GM21360 (cell line): Measurements from ENCODE around the gene ALPL.
A peak's percentile ranks its signal among the peaks of the same experiment; 100 is the strongest.

Source experiments
- ATAC-seq: cut with Tn5 transposase; IDR thresholded peaks from one replicate; pipeline ENCODE4 v1.9.1; 2021; ENCODE audit warnings: mild to moderate bottlenecking, moderate library complexity; ENCODE audit not compliant: unreplicated experiment

The ALPL gene

DNA sequence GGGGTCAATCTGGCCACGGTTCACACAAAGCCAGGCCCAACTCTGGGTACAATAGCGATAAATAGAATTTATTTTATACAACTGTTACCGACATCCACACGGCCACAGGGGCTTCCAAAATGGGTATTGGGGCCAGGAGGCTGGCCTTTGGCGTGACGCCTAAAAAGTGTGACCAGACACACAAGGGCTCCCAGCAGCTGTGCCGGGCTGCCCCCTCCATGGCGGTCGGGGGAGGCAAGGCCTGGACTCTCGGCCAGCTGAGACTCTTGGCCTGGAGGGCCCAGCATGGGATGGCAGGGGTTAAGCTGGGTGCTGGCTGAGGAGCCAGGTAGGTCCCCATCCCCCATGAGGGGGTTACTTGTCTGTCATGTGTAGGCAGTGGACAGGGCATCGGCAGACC lies 87.0 kb downstream of the ALPL start:
- ATAC-seq, result no peak

DNA sequence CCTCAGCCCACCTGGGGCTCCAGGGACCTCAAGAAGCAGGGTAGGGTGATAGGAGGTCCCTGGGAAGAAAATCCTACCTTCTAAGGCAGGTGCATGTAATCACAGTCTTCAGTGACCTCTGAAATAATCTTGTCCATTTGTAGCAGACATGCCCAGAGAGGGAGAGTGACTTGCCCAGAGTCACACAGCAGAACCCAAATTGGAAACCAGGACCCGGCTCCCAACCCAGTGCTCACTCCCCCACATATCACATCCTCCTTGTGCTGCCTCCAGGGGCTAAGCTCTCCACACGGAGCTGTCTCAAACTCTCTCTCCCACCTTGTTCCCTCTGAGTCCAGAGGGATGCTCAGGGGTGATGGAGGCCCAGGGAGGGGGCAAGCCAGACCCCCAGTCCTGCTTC lies 87.4 kb downstream of the ALPL start:
- ATAC-seq, result no peak

DNA sequence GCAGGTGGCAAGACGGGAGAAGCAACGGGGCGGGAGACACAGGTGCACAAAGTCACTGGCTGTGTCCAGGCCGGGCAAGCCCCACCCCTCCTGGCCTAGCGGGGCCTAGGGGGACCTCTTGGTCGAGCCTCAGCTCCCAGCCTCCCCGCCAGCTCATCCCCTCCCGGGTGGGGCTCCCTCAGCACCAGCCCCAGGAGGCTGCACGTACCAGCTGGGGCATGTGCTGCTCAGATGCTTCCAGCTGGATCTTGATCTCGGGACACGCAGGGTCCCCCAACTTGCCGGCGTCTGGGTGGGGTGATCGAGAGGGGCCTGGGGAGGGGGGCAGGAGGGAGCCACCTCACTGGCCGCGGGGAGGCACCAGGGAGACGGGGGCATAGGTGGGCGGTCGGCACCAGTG lies 88.5 kb downstream of the ALPL start:
- no peak for ATAC-seq

DNA sequence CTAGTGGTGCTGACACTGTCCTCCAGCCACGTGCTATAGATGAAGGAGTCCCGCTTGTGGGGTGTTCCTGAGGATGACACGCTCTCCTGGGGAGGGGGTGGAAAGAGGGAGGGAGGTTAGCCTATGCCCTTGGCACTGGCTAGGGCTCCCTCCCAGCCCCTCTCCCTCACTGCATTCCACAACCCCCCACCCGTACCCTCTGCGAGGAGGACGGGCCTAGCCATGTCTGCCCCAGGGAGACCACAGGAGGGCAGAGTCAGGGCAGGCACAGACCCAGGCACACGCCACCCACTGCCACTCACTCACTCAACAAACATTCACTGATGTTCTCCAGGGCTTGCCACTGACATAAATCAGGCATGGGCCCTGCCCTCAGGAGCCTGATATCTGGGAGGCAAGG lies 89.2 kb downstream of the ALPL start:
- no peak for ATAC-seq

DNA sequence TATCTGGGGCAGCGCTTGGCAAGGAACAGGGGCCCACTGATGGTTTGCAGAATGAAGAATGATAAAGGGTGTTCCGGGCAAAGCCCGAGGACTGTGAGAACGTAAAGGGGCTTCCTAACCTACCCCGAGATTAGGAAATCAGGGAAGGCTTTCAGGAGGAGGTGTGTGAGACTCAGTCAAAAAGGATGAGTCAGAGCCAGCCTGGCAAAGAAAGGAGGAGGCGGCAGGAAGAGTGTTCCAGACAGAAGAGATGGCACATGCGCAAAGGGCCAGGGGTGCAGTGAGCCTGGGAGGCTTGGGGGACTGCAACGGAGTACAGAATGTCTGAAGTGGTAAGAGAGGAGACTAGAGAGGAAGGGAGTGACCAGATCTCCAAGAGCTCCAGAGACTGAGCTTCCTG lies 89.7 kb downstream of the ALPL start:
- no peak for ATAC-seq

DNA sequence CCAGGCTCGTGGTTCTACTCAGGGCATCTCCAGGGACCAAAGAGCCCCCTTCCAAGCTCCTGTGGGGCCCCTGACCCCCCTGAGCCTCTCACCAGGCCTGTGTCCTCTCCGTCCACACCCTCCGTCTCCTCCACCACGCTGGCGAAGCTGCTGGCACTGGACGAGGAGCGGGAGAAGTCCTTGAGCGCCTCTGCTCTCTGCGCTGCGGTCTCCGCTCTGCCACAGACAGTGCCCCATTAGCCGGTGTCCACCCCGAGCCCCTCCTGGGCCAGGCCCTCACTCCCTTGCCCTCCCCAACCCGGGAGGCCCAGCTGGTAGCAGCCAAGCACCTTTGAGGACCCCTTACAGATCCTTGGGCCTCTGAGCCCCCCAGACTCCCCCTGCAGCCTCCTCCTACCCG lies 90.2 kb downstream of the ALPL start:
- no peak for ATAC-seq

DNA sequence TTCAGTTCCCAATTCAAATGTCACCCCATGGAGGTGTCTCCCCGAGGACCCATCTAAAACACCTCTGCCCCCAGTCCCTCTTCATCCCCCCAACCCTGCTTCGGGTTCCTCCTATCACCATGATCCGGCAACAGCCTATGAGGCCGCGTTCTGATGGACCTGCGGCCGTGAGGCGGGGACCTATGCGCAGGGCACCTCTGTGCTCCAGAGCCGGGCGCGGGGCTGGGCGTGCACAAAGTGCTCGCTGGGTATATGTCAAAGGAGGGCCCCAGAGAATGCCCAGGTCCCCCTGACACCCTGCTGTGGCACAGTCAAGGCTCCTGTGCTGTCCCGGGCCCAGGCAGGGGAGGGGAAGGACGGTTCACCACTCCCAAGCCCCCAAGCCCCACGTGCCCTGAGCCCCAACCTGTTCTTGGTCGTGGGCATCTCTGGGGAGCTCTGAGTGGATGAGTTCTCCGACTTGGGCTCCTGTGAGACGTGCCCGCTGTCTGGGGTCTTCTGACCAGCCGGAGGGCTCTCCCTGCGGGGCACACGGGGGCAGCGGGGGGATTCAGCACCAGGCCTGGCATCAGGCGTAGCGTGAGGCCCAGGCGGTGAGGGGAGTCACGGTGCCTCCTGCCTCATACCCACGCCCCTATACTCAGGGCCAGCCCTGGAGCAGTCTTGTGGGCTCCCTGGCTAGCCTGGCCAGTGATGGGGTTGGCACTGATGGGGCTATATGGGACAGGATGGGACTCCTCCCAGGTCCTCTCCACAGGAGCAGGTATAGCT lies 92.2 kb downstream of the ALPL start:
- no peak for ATAC-seq

DNA sequence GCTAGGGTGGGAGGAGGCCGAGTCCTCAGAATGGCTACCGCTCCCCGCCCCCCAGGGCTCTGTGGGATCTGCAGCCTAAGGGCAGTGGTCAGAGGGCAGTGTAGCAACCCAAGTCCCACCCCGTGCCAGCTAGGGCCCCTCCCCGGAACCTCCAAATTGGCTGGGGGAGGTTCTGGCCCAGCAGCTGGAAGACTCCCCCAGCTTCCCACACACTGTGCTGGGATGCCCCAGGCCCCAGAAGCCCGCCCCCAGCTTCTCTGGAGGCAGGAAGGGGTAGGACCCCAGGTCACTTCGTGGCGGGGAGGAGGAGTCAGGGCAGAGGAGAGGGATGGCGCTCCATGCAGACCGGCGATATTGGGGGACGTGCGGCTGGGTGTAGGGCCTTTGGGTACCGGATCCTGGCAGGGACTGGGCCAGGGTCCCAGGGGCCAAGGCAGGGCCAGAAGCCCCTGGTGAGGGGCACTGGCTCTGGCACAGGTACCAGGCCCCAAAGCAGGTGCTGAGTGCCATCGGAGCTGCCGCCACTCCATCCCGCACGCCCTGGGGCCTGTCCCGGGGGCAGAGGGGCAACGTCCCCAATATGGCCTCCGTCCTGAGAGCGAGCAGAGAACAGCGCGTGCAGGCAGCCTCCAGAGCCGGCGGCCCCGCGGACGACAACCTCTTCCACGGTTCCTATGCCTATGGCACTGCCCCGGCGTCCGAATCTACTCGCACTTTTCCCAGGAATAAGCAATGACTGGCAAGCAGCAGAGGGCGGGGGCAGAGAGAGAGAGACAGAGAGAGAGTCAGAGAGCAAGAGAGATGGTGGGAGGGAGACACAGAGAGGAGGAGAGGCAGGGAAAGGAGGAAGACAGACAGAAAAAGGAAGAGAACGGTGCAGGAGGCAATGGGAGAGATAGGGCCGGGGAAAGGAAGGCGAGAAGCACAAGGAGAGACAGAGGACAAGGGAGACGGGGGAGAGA lies 94.2 kb downstream of the ALPL start:
- ATAC-seq, result no peak

DNA sequence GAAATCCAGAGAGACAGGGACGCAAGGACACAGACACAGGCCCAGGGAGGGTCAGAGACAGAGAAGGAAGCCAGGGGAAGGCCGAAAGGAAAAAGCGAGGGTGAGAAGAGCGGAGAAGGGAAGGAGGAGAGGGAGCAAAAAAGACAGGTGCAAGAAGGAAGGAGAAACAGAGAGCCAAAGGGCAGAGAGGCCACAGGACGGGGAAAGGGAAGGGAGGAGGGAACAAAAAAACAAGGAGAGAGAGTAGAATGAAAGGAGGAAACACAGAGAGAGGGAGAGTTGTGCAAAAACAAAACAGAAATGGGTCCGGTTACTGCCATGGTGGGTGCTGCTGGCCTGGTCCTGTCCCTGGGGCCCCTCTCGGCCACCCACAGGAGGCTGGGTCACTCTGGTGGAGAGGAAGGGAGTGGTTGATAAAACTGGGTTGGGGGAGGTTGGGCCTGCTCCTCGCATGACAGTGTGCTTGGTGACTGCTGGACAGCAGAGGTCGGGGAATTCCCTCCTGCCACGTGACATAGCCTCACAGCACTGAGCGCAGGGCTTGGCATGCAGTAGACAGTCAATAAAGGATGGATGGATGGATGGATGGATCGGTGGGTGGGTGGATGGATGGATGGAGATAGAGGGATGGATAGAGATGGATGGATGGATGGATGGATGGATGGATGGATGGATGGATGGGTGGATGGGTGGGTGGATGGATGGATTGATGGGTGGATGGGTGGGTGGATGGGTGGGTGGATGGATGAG lies 95.2 kb downstream of the ALPL start:
- no peak for ATAC-seq

DNA sequence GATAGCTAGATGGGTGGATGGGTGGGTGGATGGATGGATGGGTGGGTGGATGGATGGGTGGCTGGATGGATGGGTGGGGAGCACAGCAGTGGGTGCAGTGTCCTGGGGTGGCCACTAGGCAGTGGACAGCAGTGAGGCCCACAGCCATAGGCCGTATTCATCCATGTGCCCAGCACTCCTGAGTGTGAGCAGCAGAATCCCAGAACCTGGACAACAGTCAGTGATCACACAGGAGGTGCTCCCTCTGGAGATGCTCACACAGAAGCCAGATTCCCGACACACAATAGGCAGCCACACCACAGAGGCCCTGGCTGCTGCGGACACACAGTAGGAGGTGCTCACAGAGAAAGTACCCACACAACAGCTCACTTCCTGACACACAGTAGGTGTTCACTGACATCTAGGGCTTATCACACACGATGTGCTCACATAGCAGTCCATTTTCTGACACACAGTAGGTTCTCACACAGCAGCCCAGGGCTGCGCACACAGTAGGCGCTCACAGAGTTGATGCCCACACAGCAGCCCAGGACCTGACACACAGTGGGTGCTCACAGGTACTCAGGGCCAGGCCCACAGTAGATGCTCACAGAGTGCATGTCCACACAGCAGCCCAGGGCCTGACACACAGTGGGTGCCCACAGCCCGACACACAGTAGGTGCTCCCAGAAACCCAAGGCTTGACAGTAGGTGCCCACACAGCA lies 95.9 kb downstream of the ALPL start:
- no peak for ATAC-seq

DNA sequence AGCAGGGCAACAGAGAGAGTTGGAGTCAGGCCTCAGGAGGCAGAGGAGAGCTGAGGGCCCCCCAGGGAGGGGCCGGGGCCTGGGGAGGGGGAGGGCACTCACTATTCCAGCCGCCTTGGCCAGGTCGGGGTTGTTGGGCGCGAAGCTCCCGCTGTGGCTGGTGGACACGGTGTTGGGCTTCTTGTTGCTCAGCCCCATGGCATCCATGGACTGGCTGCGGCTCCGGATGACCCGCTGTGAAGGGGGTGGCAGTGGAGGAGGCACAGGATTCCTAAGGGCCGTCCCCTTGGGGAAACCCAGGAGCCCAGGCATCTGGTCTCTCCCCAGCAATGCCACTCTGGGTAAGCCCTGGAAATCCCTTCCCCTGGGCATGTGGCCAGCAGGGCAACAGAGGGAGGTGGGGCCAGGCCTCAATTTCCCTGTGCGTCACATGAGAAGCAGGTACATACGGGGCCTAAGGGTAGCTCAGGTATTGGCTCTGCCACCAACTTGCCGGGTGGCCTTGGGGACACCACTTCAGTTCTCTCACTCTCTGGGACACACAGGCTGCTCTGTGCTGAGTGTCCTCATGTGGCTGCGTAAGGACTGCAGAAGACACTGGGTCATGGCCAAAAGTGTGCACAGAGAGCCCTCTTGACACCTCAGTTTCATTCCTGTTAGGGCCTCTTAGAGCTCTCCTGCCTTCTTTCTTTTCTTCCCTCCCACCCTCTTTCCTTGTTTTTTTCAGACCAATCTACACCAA lies 96.9 kb downstream of the ALPL start:
- no peak for ATAC-seq

DNA sequence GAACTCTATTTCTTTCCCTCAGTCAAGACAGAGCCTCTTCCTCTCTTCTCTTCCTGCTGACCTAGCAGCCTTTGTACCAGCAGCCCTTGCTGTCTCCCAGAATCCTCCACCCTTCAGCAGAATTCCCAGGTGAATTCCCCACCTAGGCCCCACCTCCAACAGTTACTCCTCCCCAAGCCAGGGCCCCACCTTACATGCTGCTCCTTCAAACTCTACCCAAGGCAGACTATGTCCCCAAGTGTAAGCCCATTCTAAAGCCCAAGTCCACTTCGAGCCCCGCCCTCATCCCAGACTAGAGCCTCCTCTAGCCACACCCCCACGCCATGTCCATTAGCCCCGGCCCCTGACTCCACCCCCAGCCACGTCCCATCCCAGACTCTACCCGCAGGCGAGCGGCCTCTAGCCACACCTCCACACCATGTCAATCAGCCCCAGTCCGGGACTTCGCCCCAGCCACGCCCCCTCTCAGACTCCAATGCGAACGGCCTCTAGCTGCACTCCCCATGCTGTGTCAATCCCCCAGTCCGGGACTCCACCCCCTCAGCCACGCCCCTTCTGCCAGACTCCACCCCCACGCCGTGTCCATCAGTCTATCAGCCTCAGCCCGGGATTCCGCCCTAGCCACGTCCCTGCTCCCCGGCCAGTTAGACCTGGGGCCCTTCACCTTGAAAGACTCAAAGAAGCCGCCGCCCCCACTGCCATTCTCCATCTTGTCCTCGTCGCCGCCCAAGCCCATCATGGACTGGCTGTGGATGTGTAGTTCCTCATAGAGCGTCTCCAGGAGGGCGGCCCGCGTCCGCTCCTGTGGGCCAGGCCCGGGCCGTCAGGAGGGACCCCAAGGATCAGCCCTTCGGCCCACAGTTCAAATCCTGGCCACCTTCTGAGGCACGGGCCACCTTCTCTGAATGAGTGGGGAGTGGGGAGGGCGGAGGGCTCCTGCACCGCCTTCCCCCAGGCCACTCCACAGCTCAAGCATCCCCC lies 98.6 kb downstream of the ALPL start:
- ATAC-seq, result peak; percentile 74

DNA sequence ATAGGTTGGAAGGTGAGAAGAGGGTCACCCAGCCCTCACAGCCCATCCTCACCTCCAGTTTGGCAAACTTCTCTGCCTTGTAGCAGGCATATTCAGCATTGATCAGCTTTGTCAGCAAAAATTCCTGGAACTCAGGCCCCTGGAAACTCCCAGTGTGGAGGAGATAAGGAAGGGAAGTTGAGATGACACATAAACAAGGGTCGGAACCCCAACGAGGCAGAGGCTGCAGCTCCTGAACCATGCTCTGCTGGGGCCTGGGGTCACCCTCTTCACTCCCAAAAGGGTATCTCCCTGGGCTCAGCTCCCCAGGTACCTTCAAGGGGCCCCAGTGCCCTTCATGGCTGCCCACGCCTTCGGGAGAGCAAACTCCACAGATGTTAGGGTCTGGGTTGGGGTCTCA lies 99.6 kb downstream of the ALPL start:
- ATAC-seq, result no peak

DNA sequence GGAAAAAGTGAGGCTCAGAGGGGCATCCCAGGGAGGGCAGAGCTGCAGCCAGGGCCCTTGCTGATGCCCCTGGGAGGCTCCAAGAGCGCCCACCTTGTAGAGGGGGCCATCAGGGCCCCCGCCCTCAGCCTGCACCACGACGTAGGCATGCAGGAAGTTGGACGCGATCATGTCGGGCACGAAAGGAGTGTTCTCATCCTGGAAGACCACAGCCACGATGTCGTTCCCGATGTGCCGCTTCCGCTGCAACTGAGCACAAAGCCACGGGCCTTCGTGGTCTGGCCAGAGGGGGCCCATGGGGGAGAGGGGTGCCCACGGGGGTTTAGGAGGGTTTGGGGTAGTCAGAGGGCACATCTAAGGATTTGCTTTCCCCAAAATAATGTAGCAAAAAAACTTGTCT lies 100.8 kb downstream of the ALPL start:
- no peak for ATAC-seq

DNA sequence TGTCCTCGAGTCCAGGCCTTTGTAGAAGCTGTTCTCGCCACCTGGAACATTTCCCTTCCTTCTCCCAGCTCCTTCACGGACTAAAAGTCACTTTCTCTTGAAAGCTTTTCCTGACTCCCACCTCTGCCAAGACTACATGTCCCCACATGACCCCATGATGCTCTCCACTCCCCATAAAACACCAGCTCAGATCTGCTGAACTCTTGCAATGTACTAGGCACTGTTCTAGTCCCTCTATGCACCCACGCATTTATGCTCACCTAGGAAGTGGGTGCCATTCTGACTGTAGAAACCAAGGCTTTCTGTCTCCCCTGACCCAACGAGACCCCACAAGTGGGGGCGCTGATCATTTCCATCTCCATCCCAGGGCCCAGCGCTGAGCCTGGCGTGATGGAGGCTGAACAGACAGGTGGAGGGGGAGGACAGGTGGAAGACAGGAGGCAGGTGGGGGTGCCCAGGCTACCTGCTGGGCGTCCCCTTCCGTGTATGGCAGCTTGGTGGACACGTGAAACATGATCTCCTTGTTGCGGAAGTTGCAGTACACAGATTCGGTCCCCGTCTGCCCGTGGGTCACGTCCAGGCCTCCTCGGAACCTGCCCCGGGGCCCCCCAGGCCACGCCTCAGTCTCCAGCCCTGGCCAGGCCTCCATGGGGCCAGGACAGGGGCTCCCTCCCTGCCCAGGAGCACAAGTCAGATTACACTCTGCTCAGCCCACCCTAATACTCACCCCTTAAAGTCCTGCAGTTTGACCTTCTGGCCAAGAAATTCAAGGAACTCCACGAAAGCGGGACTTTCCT lies 102.0 kb downstream of the ALPL start:
- ATAC-seq, result no peak

DNA sequence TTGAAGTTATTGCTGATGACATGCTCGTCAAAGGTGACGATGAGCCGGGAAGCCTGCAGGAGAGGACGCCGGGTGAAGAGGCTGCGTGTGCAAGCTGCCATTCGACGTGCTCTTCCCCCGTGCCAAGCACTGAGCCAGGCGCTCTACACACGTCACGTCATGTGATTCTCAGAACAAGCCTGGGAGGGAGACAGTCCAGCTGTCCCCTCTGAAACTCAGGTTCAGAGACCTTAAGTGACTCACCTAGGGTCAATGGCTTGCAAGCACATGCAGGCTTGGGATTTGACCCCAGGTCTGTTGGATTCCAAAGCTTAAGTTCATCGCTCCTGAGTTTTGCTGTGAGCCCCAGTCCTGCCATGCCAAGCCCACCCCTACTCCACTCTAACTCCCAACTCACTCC lies 102.8 kb downstream of the ALPL start:
- ATAC-seq, result no peak

DNA sequence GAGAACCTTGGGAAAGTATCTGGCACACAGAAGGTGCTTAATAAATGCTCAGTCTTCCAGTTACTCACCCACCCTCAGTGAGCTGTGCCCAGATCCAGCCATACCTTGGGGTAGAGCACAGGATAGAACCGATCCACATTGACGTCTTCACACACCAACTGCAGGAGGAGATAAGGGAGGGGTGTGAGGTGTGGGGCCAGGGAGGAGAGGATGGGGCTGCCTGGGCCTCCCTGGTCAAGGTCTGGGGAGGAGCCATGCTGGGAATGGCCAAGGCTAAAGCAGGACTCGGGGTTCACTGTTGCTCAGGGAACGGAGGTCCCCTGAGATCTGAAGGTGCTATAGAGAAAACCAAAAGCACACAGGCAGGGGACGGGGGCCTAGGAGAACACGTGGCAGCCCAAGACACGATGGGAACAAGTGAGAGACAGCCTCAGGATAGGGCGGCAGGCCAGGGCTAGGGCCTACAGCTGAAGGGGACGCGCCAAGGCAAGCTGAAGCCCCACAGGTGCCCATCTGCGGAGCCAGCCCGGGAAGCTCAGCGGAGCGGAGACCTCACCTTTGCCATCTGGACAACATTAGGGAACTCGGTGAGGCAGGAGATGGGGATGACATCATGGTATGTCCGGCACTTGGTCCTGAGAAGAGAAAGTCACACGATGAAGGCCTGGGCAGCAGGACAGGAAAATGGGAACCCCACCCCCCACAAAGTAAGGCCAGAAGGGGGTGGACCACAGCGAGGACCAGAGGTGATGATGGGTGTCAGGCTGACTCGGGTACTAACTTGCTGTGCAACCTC lies 104.0 kb downstream of the ALPL start:
- ATAC-seq, result no peak
